Tibial artery (tissue), 4 donors: ENCODE results near the gene TREML1.
"Not testable (repeated sequence)": the region's sequence is repeated elsewhere in the genome, so short reads cannot be mapped to it uniquely, and the experiment has no call there.

Source experiments
- DNase-seq, 2 donors: peaks; one replicate each; pipeline ENCODE4 v3.0.0-alpha.2; 2019
- H3K27ac ChIP-seq, 2 donors: fragments of 200-600 bp; sonication (generic) in 1 of 2; 1 replicate in 1 of 2; 2 replicates in 1 of 2; pipeline ENCODE4 v1.5.1; 2018 to 2019; ENCODE audit warnings: mild to moderate bottlenecking in 1 of 2
- H3K27me3 ChIP-seq, 2 donors: fragments of 200-600 bp; sonication (generic) in 1 of 2; one replicate each; pipeline versions ENCODE4 v1.5.1 to v1.6.0; 2016 to 2019
- H3K36me3 ChIP-seq, 3 donors: fragments of 200-600 bp; sonication (generic) in 2 of 3; one replicate each; pipeline ENCODE4 v1.5.1; 2016 to 2019; ENCODE audit warnings: mild to moderate bottlenecking in 2 of 3
- H3K4me1 ChIP-seq, 4 donors: fragments of 200-600 bp; sonication (generic) in 2 of 4; 1 replicate in 3 of 4; 2 replicates in 1 of 4; pipeline ENCODE4 v1.5.1; 2016 to 2019
- H3K4me3 ChIP-seq, 2 donors: fragments of 200-600 bp; sonication (generic) in 1 of 2; 1 replicate in 1 of 2; 2 replicates in 1 of 2; pipeline ENCODE4 v1.5.1; 2018 to 2019; ENCODE audit warnings: mild to moderate bottlenecking in 2 of 2
- H3K9me3 ChIP-seq, 3 donors: fragments of 200-600 bp; sonication (generic) in 1 of 3; one replicate each; pipeline ENCODE4 v1.5.1; 2016 to 2019
- CTCF ChIP-seq, 2 experiments: fragments of 200-600 bp in 1 of 2; fragments of 450-650 bp in 1 of 2; IDR thresholded peaks; one replicate each; pipeline ENCODE4 v1.5.1; 2017 to 2019; ENCODE audit warnings: antibody characterized with exemption in 2 of 2, mild to moderate bottlenecking in 1 of 2, moderate library complexity in 1 of 2
- intact Hi-C: fragments of 100-400 bp; cut with DNase I; formaldehyde crosslinking; loops from one replicate; pipeline ENCODE4 v1.15.0; 2023; ENCODE audit warnings: low total_unique reads

Gene TREML1

GRCh38 chr6:41120058-41120457, 34.1 kb downstream of the TREML1 start:
- intact Hi-C loops: no loop called here
- TF ChIP-seq CTCF (IDR thresholded peaks at IDR 0.05): no peak
- Histone ChIP-seq H3K9me3 (no peaks in the 10 kb centered on the region), H3K27ac (no peak overlapping the region), H3K36me3 (peaks cover 0 to 17% (median 14%) of the 10 kb centered on the region in 3 donors), H3K4me3 (no peak overlapping the region), H3K4me1 (no peaks in the 10 kb centered on the region), H3K27me3 (no peaks in the 10 kb centered on the region)
- DNase-seq: no peak

- no peak for TF ChIP-seq CTCF (IDR thresholded peaks at IDR 0.05)
- intact Hi-C loops: no loop called here
- no peaks in the 10 kb centered on the region for H3K9me3 ChIP-seq
- H3K36me3 ChIP-seq: peaks cover 0 to 17% (median 11%) of the 10 kb centered on the region in 3 donors
- no peak overlapping the region for H3K4me3 ChIP-seq
- no peaks in the 10 kb centered on the region for H3K27me3 ChIP-seq
- no peak for DNase-seq
- H3K4me1 ChIP-seq: no peaks in the 10 kb centered on the region
- no peak overlapping the region for H3K27ac ChIP-seq
These were observed 34.6 kb downstream of the TREML1 start for GRCh38 chr6:41119508-41119907.

- H3K4me1 ChIP-seq, intact Hi-C loops, H3K9me3 ChIP-seq, H3K36me3 ChIP-seq, H3K27me3 ChIP-seq, DNase-seq, H3K27ac ChIP-seq, H3K4me3 ChIP-seq: not testable (repeated sequence)
These were observed 39.1 kb downstream of the TREML1 start for GRCh38 chr6:41115027-41115426.

GRCh38 chr6:41111017-41111416, 43.1 kb downstream of the TREML1 start:
- no peak for TF ChIP-seq CTCF (IDR thresholded peaks at IDR 0.05)
- Histone ChIP-seq H3K4me1 (no peaks in the 10 kb centered on the region), H3K27me3 (no peaks in the 10 kb centered on the region), H3K9me3 (no peaks in the 10 kb centered on the region), H3K4me3 (no peak overlapping the region), H3K36me3 (peaks cover 0 to 12% (median 7%) of the 10 kb centered on the region in 3 donors), H3K27ac (no peak overlapping the region)
- DNase-seq: no peak
- intact Hi-C loops: no loop called here

- Histone ChIP-seq H3K4me3 (no peak overlapping the region), H3K27me3 (no peaks in the 10 kb centered on the region), H3K4me1 (peaks cover 0 to 6% (median 0%) of the 10 kb centered on the region in 4 donors), H3K36me3 (peaks cover 0 to 20% (median 18%) of the 10 kb centered on the region in 3 donors), H3K27ac (no peak overlapping the region), H3K9me3 (no peaks in the 10 kb centered on the region)
- intact Hi-C loops: no loop called here
- no peak for TF ChIP-seq CTCF (IDR thresholded peaks at IDR 0.05)
- DNase-seq: no peak
These were observed 50.3 kb downstream of the TREML1 start for GRCh38 chr6:41103847-41104246.

- Histone ChIP-seq H3K27ac (no peak overlapping the region), H3K4me3 (no peak overlapping the region), H3K9me3 (no peaks in the 10 kb centered on the region), H3K36me3 (peaks cover 15 to 43% (median 42%) of the 10 kb centered on the region in 3 donors), H3K27me3 (no peaks in the 10 kb centered on the region), H3K4me1 (peaks cover 0 to 20% (median 5%) of the 10 kb centered on the region in 4 donors)
- TF ChIP-seq CTCF (IDR thresholded peaks at IDR 0.05): no peak
- intact Hi-C loops: no loop called here
- no peak for DNase-seq
These were observed 53.3 kb downstream of the TREML1 start for GRCh38 chr6:41100871-41101287.
